Activated T-helper 17 cell treated with anti-CD3 and anti-CD28 coated beads, Interleukin-2, amount 50 U/mL, for 72 hours (primary cell): ENCODE measurements around the gene FMO2. TPM values are rescaled to one million over a fixed set of nuclear protein-coding genes. Genes with fewer than 3 reads are reported as not detected.

ENCODE experiments used
- ATAC-seq: fragments of 150-1000 bp; cut with Tn5 transposase; replicated peaks from 2 replicates; pipeline ENCODE4 v1.10.0; 2021; ENCODE audit warnings: mild to moderate bottlenecking, moderate library complexity
- H3K27ac Mint-ChIP-seq: one replicate; pipeline ENCODE4 v1.8.0; 2022; ENCODE audit warnings: mixed read lengths
- H3K27me3 Mint-ChIP-seq: one replicate; pipeline ENCODE4 v1.8.0; 2022; ENCODE audit warnings: mixed read lengths
- H3K36me3 Mint-ChIP-seq: one replicate; pipeline ENCODE4 v1.8.0; 2022; ENCODE audit warnings: low read depth, mild to moderate bottlenecking, mixed read lengths
- H3K4me1 Mint-ChIP-seq: one replicate; pipeline ENCODE4 v1.8.0; 2022; ENCODE audit warnings: mixed read lengths
- H3K4me3 Mint-ChIP-seq: one replicate; pipeline ENCODE4 v1.8.0; 2022; ENCODE audit warnings: mild to moderate bottlenecking, mixed read lengths
- H3K9me3 Mint-ChIP-seq: one replicate; pipeline ENCODE4 v1.8.0; 2022; ENCODE audit warnings: mixed read lengths
- total RNA-seq, 2 donors: library from RNA; stranded (reverse); gene quantifications; one replicate each; pipeline ENCODE4 v1.2.3, GENCODE V29; 2022

FMO2 gene
- total RNA-seq, 2 donors from 2014 or later = not detected

DNA sequence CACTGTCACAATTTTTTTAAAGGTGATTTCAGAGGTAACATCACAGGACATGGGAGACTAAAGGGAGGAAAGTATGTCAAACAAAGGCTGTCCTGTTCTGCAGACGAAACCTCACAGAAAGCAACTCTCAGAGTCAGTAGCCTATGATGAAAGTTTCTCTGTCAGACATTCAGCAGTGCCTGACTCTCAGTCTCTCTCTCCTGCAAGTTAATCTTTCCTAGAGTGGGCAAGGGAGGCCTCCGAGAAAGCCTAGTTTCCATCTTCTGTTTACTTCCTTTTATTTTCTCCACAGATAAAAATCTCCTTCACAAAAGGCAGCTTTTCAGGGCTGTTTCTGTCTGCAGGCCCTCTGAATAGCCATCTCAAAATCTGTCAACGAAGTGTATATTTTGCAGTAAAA, 24.9 kb upstream of the FMO2 start:
- H3K4me3 Mint-ChIP-seq = no peak overlapping the region
- H3K36me3 Mint-ChIP-seq = no peaks in the 10 kb centered on the region
- no peak for ATAC-seq
- no peaks in the 10 kb centered on the region for H3K9me3 Mint-ChIP-seq
- H3K4me1 Mint-ChIP-seq = no peaks in the 10 kb centered on the region
- no peak overlapping the region for H3K27ac Mint-ChIP-seq
- H3K27me3 Mint-ChIP-seq = peaks cover 6% of the 10 kb centered on the region

DNA sequence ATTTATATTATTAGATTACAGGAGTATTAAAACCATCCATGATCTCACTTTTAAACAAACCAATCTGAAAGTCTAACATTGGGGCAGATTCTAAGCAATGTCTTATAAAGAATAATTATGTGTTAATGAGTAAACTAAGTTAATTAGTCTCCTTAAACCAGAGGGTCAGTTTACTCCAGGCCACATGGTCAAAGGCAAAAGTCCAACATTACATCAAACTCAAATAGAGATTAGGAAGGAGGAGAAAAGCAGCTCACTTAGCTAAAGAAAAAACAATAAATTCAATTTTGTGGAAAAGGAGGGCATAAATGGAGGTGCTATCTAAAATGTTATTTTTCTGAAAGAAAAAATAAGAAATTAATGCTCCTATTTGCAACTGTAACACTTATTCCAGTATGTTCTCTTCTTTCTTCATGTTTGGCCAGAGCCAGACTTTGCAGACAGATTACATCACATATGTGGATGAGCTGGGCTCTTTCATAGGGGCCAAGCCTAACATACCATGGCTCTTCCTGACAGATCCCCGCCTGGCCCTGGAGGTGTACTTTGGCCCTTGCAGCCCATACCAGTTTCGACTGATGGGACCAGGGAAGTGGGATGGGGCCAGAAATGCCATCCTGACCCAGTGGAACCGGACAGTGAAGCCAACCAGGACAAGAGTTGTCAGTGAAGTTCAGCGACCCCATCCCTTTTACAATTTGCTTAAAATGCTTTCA, 24.3 kb upstream of the FMO2 start:
- Mint-ChIP-seq H3K9me3 (no peaks in the 10 kb centered on the region), H3K27me3 (peaks cover 6% of the 10 kb centered on the region), H3K4me3 (no peak overlapping the region), H3K4me1 (no peaks in the 10 kb centered on the region), H3K36me3 (no peaks in the 10 kb centered on the region), H3K27ac (no peak overlapping the region)
- ATAC-seq = no peak

DNA sequence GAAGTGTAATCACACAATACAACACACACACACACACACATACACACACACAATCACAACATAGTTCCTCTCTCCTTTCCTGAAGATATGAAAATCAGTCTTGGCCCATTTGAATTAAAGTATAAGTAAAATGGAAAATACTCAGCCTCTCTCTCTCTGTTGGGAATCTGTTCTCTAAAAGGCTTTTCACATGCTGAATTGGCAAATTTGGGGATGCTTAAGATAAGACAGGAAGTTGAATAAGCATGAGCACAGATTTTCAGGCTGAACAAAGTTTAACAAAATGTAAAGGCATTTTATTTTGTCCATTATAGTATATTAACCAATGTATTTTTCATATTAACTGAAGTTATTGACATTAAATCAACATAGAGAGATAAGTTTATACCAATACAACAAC, 23.7 kb upstream of the FMO2 start:
- Mint-ChIP-seq H3K36me3 (no peaks in the 10 kb centered on the region), H3K9me3 (no peaks in the 10 kb centered on the region), H3K4me3 (no peak overlapping the region), H3K27me3 (peaks cover 6% of the 10 kb centered on the region), H3K4me1 (no peaks in the 10 kb centered on the region), H3K27ac (no peak overlapping the region)
- no peak for ATAC-seq

DNA sequence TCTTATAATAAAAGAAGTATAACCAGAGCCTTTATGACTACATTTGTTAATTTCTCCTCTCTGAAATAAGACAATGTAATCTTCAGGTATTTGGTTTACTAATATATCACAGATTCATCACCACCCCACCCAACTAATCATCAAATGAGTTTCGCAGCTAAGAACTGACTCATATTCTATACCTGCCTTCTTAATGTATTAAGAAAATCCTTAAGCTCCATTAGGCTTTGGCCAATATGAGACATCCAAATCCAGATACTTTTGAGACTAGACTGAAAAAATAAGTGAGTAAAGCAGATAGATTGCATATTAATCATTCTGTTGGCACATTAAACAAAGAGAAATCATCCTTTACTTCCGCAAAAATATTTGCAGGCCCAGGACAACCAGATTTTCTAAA, 18.7 kb upstream of the FMO2 start:
- H3K9me3 Mint-ChIP-seq = peaks cover 3% of the 10 kb centered on the region
- no peak overlapping the region for H3K27ac Mint-ChIP-seq
- ATAC-seq = no peak
- H3K4me1 Mint-ChIP-seq = no peaks in the 10 kb centered on the region
- H3K36me3 Mint-ChIP-seq = no peaks in the 10 kb centered on the region
- H3K4me3 Mint-ChIP-seq = no peak overlapping the region
- H3K27me3 Mint-ChIP-seq = peaks cover 23% of the 10 kb centered on the region

DNA sequence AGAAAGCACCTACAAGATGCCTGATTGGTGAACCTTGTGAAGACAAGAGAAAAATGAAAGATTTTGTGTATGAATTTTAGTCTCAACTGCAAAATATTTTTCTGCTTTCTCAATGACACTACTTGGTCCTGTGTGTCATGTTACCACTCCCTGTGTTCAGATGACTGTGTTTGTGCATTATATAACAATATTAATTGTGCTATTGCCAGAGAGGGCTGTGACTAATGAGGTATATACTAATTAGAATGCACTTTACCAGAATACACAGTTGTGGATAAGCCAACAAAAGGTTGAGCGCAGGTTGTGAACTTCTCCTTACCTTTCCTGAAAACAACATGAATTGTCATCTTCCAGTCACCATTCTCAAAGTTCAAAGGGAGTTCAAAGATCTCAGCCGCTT, 17.3 kb upstream of the FMO2 start:
- no peaks in the 10 kb centered on the region for H3K4me1 Mint-ChIP-seq
- H3K27me3 Mint-ChIP-seq = peaks cover 23% of the 10 kb centered on the region
- H3K27ac Mint-ChIP-seq = no peak overlapping the region
- peaks cover 3% of the 10 kb centered on the region for H3K9me3 Mint-ChIP-seq
- no peak overlapping the region for H3K4me3 Mint-ChIP-seq
- ATAC-seq = no peak
- H3K36me3 Mint-ChIP-seq = no peaks in the 10 kb centered on the region

DNA sequence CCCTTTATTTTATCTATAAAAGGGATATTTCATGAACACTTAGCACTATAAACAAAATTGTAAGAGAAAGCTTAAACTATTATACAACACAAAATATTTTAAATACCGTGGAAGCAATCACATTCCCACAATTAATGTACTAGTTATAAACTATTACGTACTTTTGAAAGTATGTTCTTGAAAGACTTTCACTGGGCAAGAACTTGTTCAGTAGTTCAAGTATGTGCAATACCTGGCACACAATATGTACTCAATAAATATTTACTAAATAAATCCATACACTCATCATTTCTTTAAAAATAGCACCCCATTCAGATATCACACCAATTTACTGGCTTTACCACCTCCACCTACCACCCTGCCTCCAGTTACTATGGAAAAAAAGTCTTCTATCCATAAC, 12.6 kb upstream of the FMO2 start:
- no peaks in the 10 kb centered on the region for H3K4me1 Mint-ChIP-seq
- H3K27ac Mint-ChIP-seq = no peak overlapping the region
- H3K4me3 Mint-ChIP-seq = no peak overlapping the region
- peaks cover 42% of the 10 kb centered on the region for H3K27me3 Mint-ChIP-seq
- no peaks in the 10 kb centered on the region for H3K36me3 Mint-ChIP-seq
- H3K9me3 Mint-ChIP-seq = peaks cover 12% of the 10 kb centered on the region
- ATAC-seq = no peak

DNA sequence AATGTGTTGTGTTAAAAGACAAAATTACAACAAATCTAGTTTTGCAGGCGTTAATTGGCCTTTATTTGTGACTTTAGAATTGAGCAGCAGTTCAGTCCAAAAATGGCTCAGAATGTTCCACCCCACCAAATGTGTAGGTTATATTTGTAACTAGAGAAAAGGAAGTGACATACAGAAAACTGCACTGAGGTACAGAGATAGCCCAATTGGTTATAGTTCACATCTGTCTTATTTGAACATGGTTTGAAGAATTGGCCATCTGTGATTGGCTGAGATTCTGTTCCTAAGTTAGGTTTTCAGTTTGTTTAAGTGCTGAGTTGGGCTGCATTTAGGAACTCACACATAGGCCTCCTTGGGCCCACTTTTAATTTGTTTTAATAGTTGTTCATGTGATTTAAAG, 12.0 kb upstream of the FMO2 start:
- Mint-ChIP-seq H3K9me3 (peaks cover 12% of the 10 kb centered on the region), H3K27ac (no peak overlapping the region), H3K4me1 (no peaks in the 10 kb centered on the region), H3K27me3 (peaks cover 42% of the 10 kb centered on the region), H3K4me3 (no peak overlapping the region), H3K36me3 (no peaks in the 10 kb centered on the region)
- ATAC-seq = no peak

DNA sequence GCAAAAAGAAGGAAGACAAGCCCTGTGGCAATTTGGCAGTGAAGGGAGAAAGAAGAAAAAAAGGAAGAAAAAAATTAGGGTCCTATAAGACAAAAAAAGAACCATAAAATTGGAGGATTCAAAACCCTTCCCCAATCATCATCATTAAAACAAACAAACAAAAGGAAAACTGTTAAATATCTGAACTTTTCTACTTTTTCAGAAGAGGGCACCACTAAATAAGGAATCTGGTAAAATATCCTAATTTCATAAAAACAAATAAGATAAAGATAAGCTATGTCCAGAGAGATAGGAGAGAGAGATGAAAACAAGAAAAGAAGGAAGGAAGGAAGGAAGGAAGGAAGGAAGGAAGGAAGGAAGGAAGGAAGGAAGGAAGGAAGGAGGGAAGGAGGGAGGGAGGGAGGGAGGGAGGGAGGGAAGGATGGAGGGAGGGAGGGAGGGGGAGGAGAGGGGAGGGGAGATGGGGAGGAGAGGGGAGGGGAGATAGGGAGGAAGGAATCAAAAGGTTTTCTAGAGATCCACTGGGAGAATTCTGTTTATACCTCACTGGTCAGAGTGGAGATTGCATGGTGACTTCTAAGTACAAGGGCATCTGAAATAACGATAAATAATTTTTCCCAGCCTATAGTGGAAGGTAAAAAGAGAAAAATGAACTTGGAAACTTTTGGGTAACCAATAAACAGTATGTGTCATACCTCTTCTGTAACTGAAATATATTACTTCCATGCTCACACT, 10.4 kb upstream of the FMO2 start:
- Mint-ChIP-seq H3K4me1 (no peaks in the 10 kb centered on the region), H3K27ac (no peak overlapping the region), H3K4me3 (no peak overlapping the region), H3K36me3 (no peaks in the 10 kb centered on the region), H3K9me3 (peaks cover 12% of the 10 kb centered on the region), H3K27me3 (peaks cover 29% of the 10 kb centered on the region)
- no peak for ATAC-seq

DNA sequence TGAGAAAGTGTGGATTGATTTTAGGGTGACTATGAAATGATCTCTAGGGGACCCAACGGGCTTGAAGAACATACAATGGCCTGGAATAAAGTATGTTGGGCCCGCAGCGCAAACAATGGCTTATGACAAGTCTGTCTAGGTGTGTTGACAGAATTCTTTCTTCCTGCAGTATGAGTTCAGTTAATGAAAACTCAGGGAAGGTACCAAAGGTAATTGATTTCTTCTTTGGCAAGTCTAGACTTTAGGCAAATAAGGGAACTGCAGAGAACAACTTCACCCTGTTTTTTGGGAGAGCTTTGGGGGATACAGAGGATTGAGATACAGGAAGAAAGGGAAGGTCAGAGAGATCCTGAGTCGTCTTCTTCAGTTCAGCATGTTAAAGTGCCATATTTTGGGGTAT, 7.8 kb upstream of the FMO2 start:
- Mint-ChIP-seq H3K4me3 (no peak overlapping the region), H3K36me3 (no peaks in the 10 kb centered on the region), H3K9me3 (peaks cover 9% of the 10 kb centered on the region), H3K27ac (no peak overlapping the region), H3K4me1 (no peaks in the 10 kb centered on the region), H3K27me3 (peaks cover 19% of the 10 kb centered on the region)
- no peak for ATAC-seq

DNA sequence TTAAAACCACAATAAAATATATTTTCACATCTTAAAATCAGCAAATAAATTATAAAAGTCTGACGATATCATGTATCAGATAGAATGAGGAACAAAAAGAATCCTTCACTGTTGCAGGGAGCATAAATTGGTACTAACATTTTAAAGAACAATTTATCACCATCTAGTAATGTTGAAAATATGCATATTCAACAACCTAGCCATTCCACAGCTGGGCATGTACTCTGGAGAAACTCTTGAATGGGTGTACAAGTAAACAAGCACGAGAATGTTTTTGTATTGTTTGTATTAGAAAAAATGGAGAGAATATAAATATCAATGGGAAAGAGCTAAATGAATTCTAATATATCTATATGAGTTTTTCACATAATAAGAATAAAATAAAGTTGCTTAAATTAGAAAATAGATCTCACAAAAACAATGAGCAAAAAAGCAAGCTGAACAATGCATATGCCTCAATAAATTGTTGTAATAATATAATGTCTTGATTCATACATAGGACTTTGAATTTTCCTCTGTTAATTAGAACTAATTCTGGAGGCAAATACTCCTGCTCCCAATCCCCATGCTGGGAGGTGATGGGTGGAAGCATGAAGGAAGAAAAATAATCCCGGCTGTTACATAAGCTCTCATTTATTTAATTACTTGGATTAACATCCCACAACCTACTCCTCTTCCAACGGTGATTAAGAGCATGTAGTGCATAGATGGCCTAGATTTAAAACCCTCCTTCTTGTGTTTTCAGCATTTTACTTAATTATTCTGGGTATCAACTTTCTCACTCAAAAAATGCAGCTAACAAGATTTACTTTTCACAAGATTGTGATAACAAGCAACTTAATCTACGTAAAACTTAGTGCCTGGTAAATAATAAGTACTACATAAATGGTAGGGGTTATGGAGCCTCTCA, 5.5 kb upstream of the FMO2 start:
- Mint-ChIP-seq H3K36me3 (no peaks in the 10 kb centered on the region), H3K9me3 (peaks cover 5% of the 10 kb centered on the region), H3K4me1 (no peaks in the 10 kb centered on the region), H3K27me3 (peaks cover 19% of the 10 kb centered on the region), H3K27ac (no peak overlapping the region), H3K4me3 (no peak overlapping the region)
- ATAC-seq = no peak

DNA sequence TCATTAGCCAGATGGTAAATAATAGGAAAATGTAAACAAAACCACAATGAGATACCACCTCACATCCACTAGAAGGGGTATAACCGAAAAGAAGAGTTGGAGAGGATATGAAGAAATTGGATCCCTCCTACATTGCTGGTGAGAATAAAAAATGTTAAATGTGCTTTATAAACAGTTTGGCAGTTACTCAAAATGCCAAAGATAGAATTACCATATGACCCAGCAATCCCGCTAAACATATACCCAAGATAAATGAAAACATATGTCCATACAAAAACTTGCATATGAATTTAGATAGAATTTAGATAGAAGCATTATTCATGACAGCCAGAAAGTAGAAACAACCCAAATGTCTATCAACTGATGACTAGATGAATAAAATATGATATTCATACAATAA, 4.4 kb upstream of the FMO2 start:
- no peak overlapping the region for H3K27ac Mint-ChIP-seq
- no peaks in the 10 kb centered on the region for H3K36me3 Mint-ChIP-seq
- H3K27me3 Mint-ChIP-seq = peaks cover 14% of the 10 kb centered on the region

DNA sequence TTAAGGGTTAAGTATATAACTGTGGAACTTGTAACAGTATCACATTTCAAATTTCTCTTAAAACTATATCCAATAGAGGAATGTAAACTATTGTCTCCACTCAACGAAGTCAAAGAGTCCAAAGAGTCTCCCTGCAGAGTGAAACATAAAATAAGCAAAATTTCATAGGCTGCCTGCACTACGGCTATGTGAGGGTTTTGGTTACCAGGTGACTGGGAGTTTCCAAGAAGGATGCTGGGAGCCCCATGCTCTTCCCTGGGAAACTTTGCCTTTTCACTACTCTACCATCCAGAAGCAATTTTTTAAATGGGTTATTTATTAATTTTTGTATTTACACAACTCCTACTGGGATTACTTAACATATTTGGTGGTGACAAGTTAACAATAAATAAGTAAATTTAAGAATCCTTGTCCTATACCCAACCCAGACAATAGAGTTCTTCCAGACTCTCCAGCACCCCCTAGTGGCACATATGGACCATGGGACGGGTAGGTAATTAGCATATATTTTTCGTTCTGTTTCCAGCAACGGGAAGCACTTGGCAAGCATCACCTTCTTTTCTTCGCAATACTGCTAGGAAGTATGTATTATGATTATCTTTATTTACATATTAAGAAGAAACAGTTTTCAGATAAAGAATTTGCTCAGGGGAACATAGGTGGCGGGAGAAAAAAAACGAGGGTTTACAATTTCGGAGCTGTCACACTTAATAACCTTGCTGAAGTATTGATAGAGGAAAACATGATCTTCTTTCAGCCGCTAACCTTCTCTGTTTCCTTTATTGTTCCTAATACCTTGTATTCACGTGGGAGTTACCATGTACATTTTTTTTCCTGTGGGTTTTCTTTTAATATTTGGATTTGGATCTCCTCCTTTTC, 3.5 kb downstream of the FMO2 start:
- Mint-ChIP-seq H3K36me3 (no peaks in the 10 kb centered on the region), H3K9me3 (no peaks in the 10 kb centered on the region), H3K27me3 (peaks cover 3% of the 10 kb centered on the region), H3K4me3 (no peak overlapping the region), H3K27ac (no peak overlapping the region), H3K4me1 (no peaks in the 10 kb centered on the region)
- peak; percentile 56 for ATAC-seq

More for the DNA sequence above, 4.4 kb upstream of the FMO2 start:
- ATAC-seq = no peak
- H3K4me3 Mint-ChIP-seq = no peak overlapping the region
- H3K4me1 Mint-ChIP-seq = no peaks in the 10 kb centered on the region
- H3K9me3 Mint-ChIP-seq = peaks cover 2% of the 10 kb centered on the region

DNA sequence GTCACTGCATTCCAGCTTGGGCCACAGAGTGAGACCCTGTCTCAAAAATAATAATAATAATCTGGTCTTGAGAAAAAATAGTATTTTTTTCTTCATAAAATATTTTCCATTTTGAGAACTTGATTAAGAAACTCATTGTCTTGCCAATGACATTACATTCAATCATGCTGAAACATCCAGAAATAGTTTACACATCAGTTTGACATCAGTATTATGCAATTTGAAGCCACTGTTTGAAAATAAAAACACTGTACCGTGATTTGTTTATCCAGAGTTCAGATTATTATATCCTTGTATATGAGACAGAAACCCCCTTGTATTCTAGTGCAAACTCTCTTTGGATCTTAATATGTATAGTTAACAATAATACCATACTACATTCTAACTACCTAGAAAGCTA, 6.9 kb downstream of the FMO2 start:
- Mint-ChIP-seq H3K36me3 (no peaks in the 10 kb centered on the region), H3K27me3 (peaks cover 6% of the 10 kb centered on the region), H3K27ac (no peak overlapping the region), H3K9me3 (no peaks in the 10 kb centered on the region), H3K4me1 (no peaks in the 10 kb centered on the region), H3K4me3 (no peak overlapping the region)
- ATAC-seq = no peak

DNA sequence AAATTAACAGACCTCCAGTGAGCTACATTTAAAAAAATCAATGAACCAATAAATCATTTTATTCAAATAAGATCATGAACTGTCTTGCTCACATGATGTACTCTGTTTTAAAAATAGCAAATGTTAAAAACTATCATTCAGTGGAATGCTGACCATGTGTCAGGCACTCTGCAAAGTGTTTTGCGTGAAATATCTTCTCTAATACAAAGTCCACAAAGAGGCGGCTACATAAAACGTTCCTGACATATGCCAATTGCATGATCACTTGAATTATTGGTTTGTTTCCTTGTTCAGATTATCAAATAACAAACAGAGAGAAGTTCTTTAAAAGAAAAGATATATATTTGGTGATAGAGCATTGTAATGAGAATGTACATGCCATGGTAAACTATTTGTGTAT, 10.7 kb downstream of the FMO2 start:
- H3K9me3 Mint-ChIP-seq = no peaks in the 10 kb centered on the region
- no peak overlapping the region for H3K4me3 Mint-ChIP-seq
- no peaks in the 10 kb centered on the region for H3K4me1 Mint-ChIP-seq
- H3K27me3 Mint-ChIP-seq = peaks cover 3% of the 10 kb centered on the region
- ATAC-seq = no peak
- H3K27ac Mint-ChIP-seq = no peak overlapping the region
- no peaks in the 10 kb centered on the region for H3K36me3 Mint-ChIP-seq
